Amniotic epithelial cell (primary cell): Measurements from ENCODE around the gene SKAP1.

ENCODE experiments used
- DNase-seq: peaks from one replicate; pipeline ENCODE4 v3.0.0-alpha.2; 2010; ENCODE audit warnings: low read depth

The SKAP1 gene

GRCh38 chr17:48241770-48242497, 188.1 kb downstream of the SKAP1 start:
- no peak for DNase-seq

- peak; percentile 79 for DNase-seq
Measured at GRCh38 chr17:48241131-48241591, 188.9 kb downstream of the SKAP1 start.

GRCh38 chr17:48240562-48241130, 189.4 kb downstream of the SKAP1 start:
- DNase-seq: peak; percentile 36

GRCh38 chr17:48240122-48240521, 189.9 kb downstream of the SKAP1 start:
- DNase-seq: no peak

GRCh38 chr17:48239603-48239995, 190.4 kb downstream of the SKAP1 start:
- DNase-seq: no peak

- DNase-seq: no peak
Measured at GRCh38 chr17:48238933-48239602, 190.9 kb downstream of the SKAP1 start.

GRCh38 chr17:48237456-48237855, 192.6 kb downstream of the SKAP1 start:
- DNase-seq: peak; percentile 44

GRCh38 chr17:48236681-48237134, 193.3 kb downstream of the SKAP1 start:
- DNase-seq: peak; percentile 91

GRCh38 chr17:48234922-48235321, 195.1 kb downstream of the SKAP1 start:
- no peak for DNase-seq

- no peak for DNase-seq
Measured at GRCh38 chr17:48231995-48232959, 197.7 kb downstream of the SKAP1 start.

- no peak for DNase-seq
Measured at GRCh38 chr17:48229936-48230335, 200.1 kb downstream of the SKAP1 start.

GRCh38 chr17:48228720-48229119, 201.3 kb downstream of the SKAP1 start:
- no peak for DNase-seq

- no peak for DNase-seq
Measured at GRCh38 chr17:48225725-48226567, 204.1 kb downstream of the SKAP1 start.

- DNase-seq: no peak
Measured at GRCh38 chr17:48223945-48224344, 206.1 kb downstream of the SKAP1 start.

GRCh38 chr17:48219617-48220016, 210.4 kb downstream of the SKAP1 start:
- no peak for DNase-seq

GRCh38 chr17:48215583-48216139, 214.4 kb downstream of the SKAP1 start:
- peak; percentile 57 for DNase-seq

- DNase-seq: no peak
Measured at GRCh38 chr17:48213797-48214196, 216.2 kb downstream of the SKAP1 start.

GRCh38 chr17:48211787-48212186, 218.2 kb downstream of the SKAP1 start:
- no peak for DNase-seq

- no peak for DNase-seq
Measured at GRCh38 chr17:48211011-48211410, 219.0 kb downstream of the SKAP1 start.

- DNase-seq: no peak
Measured at GRCh38 chr17:48209973-48210372, 220.0 kb downstream of the SKAP1 start.
